Subcutaneous abdominal adipose tissue (tissue), 5 donors: Measurements from ENCODE around the gene EFHD1.
A peak's percentile ranks its signal among the peaks of the same experiment; 100 is the strongest.

ENCODE experiments used
- H3K27ac ChIP-seq: one replicate; pipeline ENCODE4 v1.7.0; 2013; ENCODE audit warnings: low read depth, mild to moderate bottlenecking, inconsistent platforms, low read length, moderate library complexity
- H3K27me3 ChIP-seq, 5 donors: one replicate each; pipeline ENCODE4 v1.7.0; 2013; ENCODE audit warnings: low read length in 5 of 5, inconsistent platforms in 1 of 5; ENCODE audit not compliant: control insufficient read depth in 5 of 5, insufficient read depth in 4 of 5
- H3K36me3 ChIP-seq, 5 donors: one replicate each; pipeline ENCODE4 v1.7.0; 2013; ENCODE audit warnings: low read length in 5 of 5; ENCODE audit not compliant: control insufficient read depth in 5 of 5, insufficient read depth in 5 of 5
- H3K4me1 ChIP-seq, 5 donors: one replicate each; pipeline ENCODE4 v1.7.0; 2013; ENCODE audit warnings: low read length in 5 of 5, mild to moderate bottlenecking in 3 of 5, moderate library complexity in 1 of 5; ENCODE audit not compliant: control insufficient read depth in 5 of 5, insufficient read depth in 5 of 5
- H3K4me3 ChIP-seq, 5 donors: one replicate each; pipeline ENCODE4 v1.7.0; 2013; ENCODE audit warnings: low read length in 5 of 5, low read depth in 1 of 5
- H3K9ac ChIP-seq, 5 donors: one replicate each; pipeline ENCODE4 v1.7.0; 2013; ENCODE audit warnings: low read length in 5 of 5, mild to moderate bottlenecking in 4 of 5, moderate library complexity in 3 of 5
- H3K9me3 ChIP-seq, 5 donors: one replicate each; pipeline ENCODE4 v1.7.0; 2013; ENCODE audit warnings: low read length in 5 of 5; ENCODE audit not compliant: control insufficient read depth in 5 of 5
- donor health status: healthy.
- donor health status: healthy.
- donor health status: healthy.
- donor health status: healthy.
- donor health status: healthy.

The EFHD1 gene

GRCh38 chr2:232633413-232634205, at the start of gene EFHD1:
Gene EFHD1 (plus strand): TSS chr2:232633604. CDS start chr2:232633705, 101 bp downstream.
- peak within 1 kb of the TSS; percentile 57 for H3K27ac ChIP-seq
- H3K36me3 ChIP-seq, result no peaks in the 10 kb centered on the region
- peaks cover under 1 to 39% (median 29%) of the 10 kb centered on the region in 5 donors for H3K4me1 ChIP-seq
- H3K4me3 ChIP-seq, result peak within 1 kb of the TSS; percentile 19 to 73 (median 66)
- no peaks in the 10 kb centered on the region for H3K9me3 ChIP-seq
- peak within 1 kb of the TSS in 1 of 5 donors; percentile 64 for H3K9ac ChIP-seq
- H3K27me3 ChIP-seq, result peaks cover 4 to 36% (median 18%) of the 10 kb centered on the region in 5 donors

GRCh38 chr2:232584238-232584637, 49.2 kb upstream of the EFHD1 start:
- H3K4me1 ChIP-seq, result peaks cover 0 to 21% (median 16%) of the 10 kb centered on the region in 5 donors
- H3K27ac ChIP-seq, result no peak overlapping the region
- peaks cover 0 to 6% (median 0%) of the 10 kb centered on the region in 5 donors for H3K9me3 ChIP-seq
- H3K4me3 ChIP-seq, result no peak overlapping the region
- H3K9ac ChIP-seq, result no peak overlapping the region
- H3K27me3 ChIP-seq, result no peaks in the 10 kb centered on the region
- H3K36me3 ChIP-seq, result peaks cover 4 to 37% (median 27%) of the 10 kb centered on the region in 5 donors

GRCh38 chr2:232586943-232587505, 46.4 kb upstream of the EFHD1 start:
- Histone ChIP-seq H3K9ac (no peak overlapping the region), H3K9me3 (peaks cover 0 to 6% (median 0%) of the 10 kb centered on the region in 5 donors), H3K36me3 (peaks cover 2 to 19% (median 13%) of the 10 kb centered on the region in 5 donors), H3K27ac (no peak overlapping the region), H3K4me3 (no peak overlapping the region), H3K27me3 (no peaks in the 10 kb centered on the region), H3K4me1 (peaks cover 0 to 24% (median 21%) of the 10 kb centered on the region in 5 donors)

GRCh38 chr2:232587512-232587911, 45.9 kb upstream of the EFHD1 start:
- Histone ChIP-seq H3K9me3 (peaks cover 0 to 6% (median 0%) of the 10 kb centered on the region in 5 donors), H3K36me3 (peaks cover 0 to 16% (median 8%) of the 10 kb centered on the region in 5 donors), H3K27ac (no peak overlapping the region), H3K4me3 (no peak overlapping the region), H3K4me1 (peaks cover 0 to 24% (median 21%) of the 10 kb centered on the region in 5 donors), H3K9ac (no peak overlapping the region), H3K27me3 (no peaks in the 10 kb centered on the region)

- H3K27ac ChIP-seq, result no peak overlapping the region
These were observed 45.4 kb upstream of the EFHD1 start for GRCh38 chr2:232588031-232588430.

GRCh38 chr2:232588680-232589585, 44.5 kb upstream of the EFHD1 start:
- H3K4me3 ChIP-seq, result no peak overlapping the region
- peaks cover 0 to 5% (median 0%) of the 10 kb centered on the region in 5 donors for H3K9me3 ChIP-seq
- H3K27me3 ChIP-seq, result no peaks in the 10 kb centered on the region
- H3K9ac ChIP-seq, result peak overlapping the region in 1 of 5 donors; percentile 20
- peaks cover 0 to 24% (median 21%) of the 10 kb centered on the region in 5 donors for H3K4me1 ChIP-seq
- no peak overlapping the region for H3K27ac ChIP-seq
- H3K36me3 ChIP-seq, result peaks cover 0 to 5% (median 2%) of the 10 kb centered on the region in 5 donors

More at GRCh38 chr2:232588031-232588430, 45.4 kb upstream of the EFHD1 start:
- Histone ChIP-seq H3K27me3 (no peaks in the 10 kb centered on the region), H3K4me1 (peaks cover 0 to 24% (median 21%) of the 10 kb centered on the region in 5 donors), H3K36me3 (peaks cover 0 to 11% (median 6%) of the 10 kb centered on the region in 5 donors), H3K9ac (no peak overlapping the region), H3K9me3 (peaks cover 0 to 6% (median 0%) of the 10 kb centered on the region in 5 donors), H3K4me3 (no peak overlapping the region)

GRCh38 chr2:232592772-232593395, 40.5 kb upstream of the EFHD1 start:
- Histone ChIP-seq H3K36me3 (no peaks in the 10 kb centered on the region), H3K9me3 (no peaks in the 10 kb centered on the region), H3K4me1 (peaks cover 0 to 15% (median 11%) of the 10 kb centered on the region in 5 donors), H3K9ac (no peak overlapping the region), H3K27ac (no peak overlapping the region), H3K27me3 (no peaks in the 10 kb centered on the region), H3K4me3 (no peak overlapping the region)

GRCh38 chr2:232593982-232594381, 39.4 kb upstream of the EFHD1 start:
- Histone ChIP-seq H3K27me3 (no peaks in the 10 kb centered on the region), H3K27ac (no peak overlapping the region), H3K36me3 (no peaks in the 10 kb centered on the region), H3K4me3 (no peak overlapping the region), H3K4me1 (peaks cover 0 to 7% (median 6%) of the 10 kb centered on the region in 5 donors), H3K9me3 (no peaks in the 10 kb centered on the region), H3K9ac (no peak overlapping the region)

GRCh38 chr2:232597362-232598079, 35.9 kb upstream of the EFHD1 start:
- Histone ChIP-seq H3K9me3 (no peaks in the 10 kb centered on the region), H3K27ac (no peak overlapping the region), H3K36me3 (no peaks in the 10 kb centered on the region), H3K27me3 (no peaks in the 10 kb centered on the region), H3K9ac (no peak overlapping the region), H3K4me1 (no peaks in the 10 kb centered on the region), H3K4me3 (no peak overlapping the region)
